ENCODE measurements around the gene DDX56.

The DDX56 gene, protein sequence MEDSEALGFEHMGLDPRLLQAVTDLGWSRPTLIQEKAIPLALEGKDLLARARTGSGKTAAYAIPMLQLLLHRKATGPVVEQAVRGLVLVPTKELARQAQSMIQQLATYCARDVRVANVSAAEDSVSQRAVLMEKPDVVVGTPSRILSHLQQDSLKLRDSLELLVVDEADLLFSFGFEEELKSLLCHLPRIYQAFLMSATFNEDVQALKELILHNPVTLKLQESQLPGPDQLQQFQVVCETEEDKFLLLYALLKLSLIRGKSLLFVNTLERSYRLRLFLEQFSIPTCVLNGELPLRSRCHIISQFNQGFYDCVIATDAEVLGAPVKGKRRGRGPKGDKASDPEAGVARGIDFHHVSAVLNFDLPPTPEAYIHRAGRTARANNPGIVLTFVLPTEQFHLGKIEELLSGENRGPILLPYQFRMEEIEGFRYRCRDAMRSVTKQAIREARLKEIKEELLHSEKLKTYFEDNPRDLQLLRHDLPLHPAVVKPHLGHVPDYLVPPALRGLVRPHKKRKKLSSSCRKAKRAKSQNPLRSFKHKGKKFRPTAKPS

DNA sequence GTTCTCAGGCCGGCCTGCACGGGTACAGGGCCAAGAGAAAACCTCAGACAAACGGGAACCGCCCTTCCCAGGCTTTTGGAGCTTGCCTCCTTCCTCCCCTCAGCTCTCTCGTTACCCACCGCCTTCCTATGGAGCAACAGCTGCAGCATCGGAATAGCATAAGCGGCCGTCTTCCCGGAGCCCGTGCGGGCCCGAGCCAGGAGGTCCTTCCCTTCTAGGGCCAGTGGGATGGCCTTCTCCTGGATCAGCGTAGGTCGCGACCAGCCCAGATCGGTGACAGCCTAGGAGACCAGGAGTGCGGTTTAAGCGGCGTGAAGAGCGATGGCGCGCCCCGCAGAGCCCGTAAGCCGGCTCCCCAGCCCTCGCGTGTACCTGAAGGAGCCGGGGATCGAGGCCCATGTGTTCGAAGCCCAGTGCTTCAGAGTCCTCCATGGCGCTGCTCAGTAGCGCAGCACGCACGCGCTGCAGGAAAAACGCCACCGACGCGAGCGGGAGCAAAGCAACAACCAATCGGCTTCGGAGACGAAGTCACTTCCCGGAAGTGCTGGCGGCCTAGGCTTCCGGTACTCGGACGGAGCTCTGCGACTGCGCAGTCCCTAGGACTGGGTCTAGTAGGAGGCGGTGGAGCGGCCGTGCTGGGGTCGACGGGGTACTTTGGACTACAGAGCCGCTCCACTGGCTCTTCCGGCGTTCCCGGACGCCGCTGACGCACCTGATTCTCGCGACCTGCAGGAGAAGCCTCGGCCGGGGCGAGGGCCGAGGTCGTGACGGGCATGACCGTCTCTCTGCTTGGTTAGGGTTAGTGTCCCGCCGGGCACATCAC lies at the start of gene DDX56:
Gene DDX56 (minus strand): TSS at position 445 of the 823 bp plus-strand sequence. CDS start 13 bp downstream, at position 432.
- DNase-seq (ENCODE audit: low spot score), result peak; percentile 97

DNA sequence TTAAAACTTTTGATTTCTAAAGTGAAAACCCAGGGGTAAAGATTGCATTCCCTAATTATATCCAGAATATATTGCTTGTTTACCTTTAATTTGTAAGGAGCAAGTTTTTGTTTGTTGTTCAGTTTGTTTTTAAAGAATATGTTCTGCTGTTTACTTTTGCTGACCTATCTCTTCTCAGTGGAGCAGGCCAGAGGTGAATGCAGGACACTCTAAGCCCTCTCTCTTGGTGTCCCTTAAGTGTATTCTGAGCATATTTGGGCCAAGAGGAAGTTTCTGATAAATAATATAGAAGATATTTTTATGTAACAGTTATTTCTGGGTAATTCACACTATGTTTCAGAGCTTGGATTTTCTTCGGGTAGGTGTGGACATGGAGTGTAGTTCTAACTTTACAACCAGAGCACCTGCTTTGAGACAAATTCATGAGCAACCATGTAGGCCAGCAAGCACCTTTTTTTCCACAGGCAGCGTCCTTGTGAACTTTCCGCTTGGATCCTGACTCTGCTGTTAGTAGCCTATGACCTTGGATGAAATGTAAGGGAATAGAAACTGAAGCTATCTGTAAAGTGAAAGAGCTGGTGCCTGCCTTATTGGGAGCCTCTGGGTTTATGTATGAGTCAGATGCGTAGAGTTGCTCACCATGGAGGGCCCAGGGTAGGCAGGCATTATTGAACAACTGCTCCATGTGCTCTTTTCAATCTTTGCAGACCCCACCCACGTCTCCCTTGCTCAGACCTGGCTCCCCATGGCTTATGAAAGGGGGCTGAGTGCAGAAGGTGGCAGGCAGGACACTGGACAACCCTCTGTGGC lies 48.8 kb upstream of the DDX56 start:
- DNase-seq (ENCODE audit: low spot score), result no peak

DNA sequence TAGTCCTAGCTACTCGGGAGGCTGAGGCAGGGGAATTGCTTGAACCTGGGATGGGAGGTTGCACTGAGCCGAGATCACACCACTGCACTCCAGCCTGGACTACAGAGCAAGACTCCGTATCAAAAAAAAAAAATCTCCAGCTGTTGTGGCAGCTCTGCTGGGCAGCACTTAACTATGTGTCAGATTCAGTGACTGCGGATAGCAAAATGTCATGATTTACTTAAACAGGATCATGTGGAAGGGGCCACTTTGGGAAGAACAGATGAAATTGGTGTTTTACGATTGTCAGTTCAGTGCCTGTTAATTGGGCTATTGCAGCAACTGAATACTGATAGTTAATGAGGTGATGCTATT lies 48.0 kb upstream of the DDX56 start:
- no peak for DNase-seq (ENCODE audit: low spot score)

DNA sequence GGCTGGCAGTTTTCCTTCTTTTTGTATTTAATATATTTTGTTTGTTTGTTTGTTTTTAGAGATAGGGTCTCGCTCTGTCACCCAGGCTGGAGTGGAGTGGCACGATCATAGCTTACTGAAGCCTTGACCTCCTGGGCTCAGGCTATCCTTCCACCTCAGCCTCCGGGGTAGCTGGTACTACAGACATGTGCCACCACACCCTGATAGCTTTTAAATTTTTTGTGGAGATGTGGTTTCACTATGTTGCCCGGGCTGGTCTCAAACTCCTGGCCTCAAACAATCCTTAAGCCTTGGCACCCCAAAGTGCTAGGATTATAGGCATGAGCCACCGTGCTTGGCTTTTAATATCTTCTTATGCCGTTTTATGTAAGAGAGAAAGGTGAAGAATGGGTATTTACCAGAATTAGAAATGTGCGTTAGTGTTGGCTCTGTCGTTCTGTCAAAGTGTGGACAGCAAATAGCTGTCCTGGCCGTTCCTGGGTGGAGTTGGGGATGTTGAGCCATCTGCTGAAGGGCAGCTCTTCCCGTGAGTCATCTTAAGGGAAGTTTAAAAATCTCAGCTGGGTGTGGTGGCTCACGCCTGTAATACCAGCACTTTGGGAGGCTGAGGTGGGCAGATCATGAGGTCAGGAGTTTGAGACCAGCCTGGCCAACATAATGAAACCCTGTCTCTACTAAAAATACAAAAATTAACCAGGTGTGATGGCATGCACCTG lies 47.5 kb upstream of the DDX56 start:
- DNase-seq (ENCODE audit: low spot score), result peak; percentile 41

DNA sequence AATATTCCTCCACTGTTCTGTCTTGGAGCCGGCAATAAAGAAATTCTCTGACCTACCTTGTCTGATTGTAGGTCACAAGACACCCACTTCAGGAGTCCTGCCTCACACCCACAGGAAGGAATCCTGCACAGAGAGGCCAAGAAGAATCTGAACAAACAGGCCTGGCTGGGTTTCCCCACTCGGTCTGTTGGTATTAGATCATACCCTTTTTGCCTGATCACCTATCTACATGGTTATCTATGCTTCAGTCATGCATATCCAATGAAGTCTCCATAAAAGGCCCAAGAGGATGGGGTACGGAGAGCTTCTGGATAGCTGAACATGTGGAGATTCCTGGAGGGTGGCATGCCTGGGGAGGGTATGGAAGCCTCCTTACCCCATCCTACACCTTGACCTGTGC lies 45.0 kb upstream of the DDX56 start:
- DNase-seq (ENCODE audit: low spot score), result no peak

DNA sequence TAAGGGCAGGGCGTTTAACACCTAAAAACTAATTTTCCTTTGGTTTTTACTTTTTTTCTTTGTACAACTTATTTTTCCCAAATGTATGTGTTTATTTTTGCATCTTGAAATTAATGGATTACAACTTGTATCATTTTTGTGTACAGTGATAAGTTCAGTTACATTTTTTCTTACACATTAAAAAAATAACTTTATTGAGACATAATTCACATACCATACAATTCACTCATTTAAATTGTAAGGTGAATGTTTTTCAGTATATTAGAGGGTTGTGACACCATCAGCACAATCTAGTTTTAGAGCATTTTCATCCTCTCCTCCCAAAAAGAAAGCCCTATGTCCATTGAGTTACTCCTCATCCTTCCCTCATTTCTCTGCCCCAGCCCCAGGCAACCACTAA lies 44.3 kb upstream of the DDX56 start:
- no peak for DNase-seq (ENCODE audit: low spot score)

DNA sequence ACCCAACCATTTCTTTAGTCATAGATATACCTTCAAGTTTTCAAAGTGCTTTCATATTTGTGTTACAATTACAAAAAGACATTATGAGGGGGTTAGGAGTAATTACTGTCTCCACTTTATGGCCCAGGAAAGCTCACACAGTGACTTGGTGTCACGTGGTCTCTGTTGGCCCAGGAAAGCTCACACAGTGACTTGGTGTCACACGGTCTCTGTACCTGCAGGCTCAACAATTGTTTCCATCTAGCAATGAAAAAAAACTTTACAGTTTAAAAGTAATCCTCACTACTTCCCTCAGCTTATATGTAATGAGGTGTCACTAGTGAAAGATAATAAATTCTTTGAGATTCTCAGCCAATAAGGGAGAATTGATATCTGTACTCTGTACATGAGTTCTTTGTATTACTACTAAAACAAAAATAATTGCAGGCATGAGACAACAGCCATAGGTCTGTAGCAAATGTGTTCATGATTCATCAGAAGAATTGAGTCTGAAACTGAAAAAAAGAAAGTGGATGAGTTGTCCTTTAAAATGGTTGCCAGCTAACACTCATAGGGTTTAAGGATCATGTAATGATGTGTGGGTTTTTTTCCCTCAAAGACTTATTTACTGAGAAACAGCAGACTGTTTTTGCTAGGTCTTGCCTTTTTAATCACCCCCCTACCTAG lies 43.6 kb upstream of the DDX56 start:
- peak; percentile 53 for DNase-seq (ENCODE audit: low spot score)

DNA sequence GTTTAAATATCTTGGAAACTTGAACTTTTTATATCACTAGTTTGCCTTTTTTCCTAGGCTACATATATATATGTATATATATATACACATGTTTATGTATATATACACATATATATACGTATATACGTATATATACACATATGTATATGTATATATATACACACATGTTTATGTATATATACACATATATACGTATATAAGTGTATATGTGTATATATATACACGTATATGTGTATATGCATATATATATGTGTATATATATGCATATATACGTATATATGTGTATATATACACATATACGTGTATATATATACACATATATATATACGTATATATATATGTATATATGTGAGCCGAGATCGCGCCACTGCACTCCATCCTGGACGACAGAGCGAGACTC lies 42.8 kb upstream of the DDX56 start:
- no peak for DNase-seq (ENCODE audit: low spot score)

DNA sequence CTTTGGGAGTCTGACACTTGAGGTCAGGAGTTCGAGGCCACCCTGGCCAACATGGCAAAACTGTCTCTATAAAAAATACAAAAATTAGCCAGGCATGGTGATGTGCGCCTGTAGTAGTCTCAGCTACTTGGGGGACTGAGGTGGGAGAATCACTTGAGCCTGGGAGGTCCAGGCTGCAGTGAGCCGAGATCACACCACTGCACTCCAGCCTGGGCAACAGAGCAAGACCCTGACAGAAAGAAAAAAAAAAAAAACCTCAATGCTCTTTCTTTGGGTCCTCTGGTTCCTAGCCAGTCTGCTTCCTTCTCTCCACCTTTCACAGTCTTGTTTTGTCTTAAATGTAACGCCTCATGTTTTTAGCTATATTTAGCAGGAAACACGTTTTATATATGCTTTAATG lies 42.1 kb upstream of the DDX56 start:
- DNase-seq (ENCODE audit: low spot score), result no peak

DNA sequence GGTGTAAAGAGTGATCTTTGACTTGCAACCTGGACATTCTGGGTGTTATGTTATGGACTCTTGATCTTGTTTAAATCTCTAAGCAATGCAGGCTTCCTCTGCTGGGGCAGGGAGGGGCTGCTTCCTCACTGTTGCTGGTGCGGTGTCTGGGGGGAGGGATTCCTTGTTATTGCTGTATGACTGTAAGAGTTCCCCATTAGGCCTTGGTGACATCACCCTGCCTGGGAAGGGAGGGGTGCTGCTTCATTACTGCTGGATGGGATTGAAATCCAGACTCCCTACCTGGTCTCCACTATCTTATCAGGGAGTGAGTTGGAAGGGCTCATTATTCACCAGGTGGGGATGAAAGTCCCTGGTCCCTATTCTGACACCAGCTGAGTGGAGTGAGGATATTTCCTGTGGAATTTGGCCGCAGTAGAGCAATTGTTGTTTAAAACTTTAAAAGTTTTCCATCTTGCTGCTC lies 41.5 kb upstream of the DDX56 start:
- no peak for DNase-seq (ENCODE audit: low spot score)

DNA sequence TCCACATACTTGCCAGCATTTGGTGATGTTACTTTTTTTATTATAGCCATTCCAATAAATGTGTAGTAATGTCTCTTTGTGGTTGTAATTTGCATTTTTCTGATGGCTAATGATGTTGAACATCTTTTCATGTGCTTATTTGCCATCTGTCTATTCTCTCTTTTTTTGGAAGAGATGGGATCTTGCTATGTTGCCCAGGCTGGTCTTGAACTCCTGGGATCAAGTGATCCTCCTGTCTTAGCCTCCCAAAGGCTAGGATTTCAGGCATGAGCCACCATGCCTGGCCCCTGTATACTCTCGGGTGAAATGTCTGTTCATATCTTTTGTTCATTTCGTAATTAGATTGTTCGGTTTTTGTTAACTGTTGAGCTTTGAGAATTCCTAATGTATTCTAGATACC lies 36.1 kb upstream of the DDX56 start:
- no peak for DNase-seq (ENCODE audit: low spot score)

DNA sequence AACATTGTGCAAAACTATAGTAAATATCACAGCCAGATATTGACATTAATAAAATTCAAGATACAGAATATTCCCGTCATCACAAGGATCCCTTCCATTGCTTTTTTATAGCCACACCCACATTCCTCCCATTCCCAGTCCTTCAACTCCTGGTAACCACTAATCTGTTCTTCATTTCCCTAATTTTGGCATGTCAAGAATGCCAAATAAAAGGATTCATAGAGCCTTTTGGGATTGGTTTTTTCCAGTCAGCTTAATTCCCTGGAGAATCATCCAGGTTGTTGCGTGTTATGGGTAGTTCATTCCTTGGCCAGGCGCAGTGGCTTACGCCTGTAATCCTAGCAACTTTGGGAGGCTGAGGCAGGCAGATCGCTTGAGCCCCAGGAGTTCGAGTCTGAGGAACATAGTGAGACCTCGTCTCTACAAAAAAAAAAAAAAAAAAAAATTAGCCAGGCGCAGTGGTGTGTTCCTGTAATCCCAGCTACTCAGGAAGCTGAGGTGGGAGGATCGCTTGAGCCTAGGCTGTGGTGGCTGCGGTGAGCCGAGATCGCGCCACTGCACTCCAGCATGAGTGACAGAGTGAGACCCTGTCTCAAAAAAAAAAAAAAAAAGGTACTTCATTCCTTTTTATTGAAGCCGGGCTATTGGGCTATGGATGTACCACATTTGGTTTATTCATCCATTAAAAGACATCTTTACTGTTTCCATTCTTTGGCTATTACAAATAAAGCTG lies 35.4 kb upstream of the DDX56 start:
- peak; percentile 67 for DNase-seq (ENCODE audit: low spot score)

DNA sequence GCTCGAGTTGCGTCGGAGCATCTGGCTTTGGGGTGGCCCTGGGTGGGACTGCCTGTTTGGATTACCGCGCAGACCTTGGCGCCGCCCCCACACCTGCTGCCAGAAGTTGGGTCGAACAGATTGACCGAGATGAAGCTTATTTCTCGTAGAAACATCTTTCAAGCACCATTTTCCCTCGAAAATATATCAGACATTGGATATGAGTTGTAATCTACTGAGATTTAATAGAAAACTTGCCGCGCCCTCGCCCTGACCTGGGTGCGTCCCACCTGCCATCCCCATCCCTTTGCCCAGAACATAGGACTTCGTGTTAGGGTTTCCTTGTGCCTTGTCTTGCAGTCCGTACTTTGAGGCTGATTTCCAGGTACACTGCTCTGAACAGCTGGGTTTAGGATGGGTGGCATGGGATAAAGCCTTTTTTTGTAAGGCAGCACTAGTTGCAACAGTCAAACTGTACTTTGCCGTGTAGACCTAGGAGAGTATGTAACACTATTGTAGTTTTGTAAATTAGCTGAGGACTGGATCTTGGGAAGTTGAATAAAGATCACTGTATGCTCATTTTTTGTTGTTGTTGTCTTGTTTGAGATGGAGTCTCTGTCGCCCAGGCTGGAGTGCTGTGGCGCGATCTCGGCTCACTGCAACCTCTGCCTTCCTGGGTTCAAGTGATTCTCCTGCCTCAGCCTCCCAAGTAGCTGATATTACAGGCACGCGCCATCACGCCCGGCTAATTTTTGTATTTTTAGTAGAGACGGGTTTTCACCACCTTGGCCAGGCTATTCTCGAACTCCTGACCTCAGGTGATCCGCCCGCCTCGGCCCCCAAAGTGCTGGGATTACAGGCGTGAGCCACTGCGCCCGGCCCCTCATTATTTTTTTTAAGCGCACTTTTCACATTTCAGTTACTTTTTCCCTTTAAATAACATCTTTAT lies 33.7 kb upstream of the DDX56 start:
- DNase-seq (ENCODE audit: low spot score), result no peak

DNA sequence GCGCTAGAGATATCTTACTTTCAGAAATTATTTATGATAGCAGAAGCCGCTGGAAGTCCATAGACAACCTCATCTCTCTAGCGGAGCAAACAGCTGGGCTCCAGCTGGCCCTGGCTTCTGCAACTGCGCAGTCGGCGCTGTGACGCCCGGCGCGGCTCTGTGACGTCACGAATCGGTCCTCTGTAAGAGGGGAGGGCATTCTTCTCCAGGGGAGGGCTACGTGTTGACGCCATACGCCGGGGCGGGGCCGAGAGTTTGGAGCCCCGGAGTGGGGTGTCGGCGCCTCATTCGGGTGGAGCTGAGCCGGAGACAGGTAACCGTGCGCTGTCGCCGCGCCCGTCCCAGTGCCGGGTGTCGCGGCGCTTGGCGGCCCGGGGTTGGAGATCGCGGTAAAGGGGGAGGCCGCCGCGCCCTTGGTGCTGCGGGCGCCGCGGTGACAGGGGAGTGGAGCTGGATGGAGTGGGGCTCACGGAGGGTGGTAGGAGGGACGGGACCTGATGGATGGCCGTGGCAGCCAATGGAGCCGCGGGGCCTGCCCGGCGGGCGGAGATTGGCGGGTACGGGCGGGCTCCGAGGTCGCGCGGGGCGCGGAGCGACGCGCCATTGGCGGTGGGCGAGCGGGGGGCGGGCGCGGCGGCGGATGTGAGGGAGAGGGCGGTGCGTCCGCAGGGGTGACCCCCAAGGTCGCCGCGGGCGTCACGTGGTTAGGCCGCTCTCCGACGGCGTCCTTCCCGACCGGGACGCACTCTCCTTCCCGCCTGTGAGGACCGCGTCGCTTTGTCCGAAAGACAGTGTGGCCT lies 32.8 kb upstream of the DDX56 start, which contains the start of gene OGDH:
Gene OGDH (plus strand): TSS at position 287 of the 800 bp plus-strand sequence. CDS start 17,717 bp downstream, outside the sequence.
- DNase-seq (ENCODE audit: low spot score), result peak; percentile 99

DNA sequence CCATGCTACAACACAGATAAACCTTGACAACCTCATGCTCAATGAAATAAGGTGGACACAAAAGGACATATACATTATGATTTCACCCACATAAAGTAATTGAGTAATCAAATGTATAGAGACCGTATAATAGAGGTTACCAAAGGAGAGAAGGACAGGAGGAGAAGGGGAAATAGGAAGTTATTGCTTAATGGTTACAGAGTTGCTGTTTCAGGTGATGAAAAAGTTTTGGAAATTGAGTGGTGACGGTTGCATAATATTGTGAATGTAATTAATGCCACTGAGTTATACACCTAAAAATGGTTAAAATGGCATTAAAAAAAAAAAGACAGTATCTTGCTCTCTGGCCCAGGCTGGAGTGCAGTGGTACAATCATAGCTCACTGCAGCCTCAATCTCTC lies 31.2 kb upstream of the DDX56 start:
- no peak for DNase-seq (ENCODE audit: low spot score)

DNA sequence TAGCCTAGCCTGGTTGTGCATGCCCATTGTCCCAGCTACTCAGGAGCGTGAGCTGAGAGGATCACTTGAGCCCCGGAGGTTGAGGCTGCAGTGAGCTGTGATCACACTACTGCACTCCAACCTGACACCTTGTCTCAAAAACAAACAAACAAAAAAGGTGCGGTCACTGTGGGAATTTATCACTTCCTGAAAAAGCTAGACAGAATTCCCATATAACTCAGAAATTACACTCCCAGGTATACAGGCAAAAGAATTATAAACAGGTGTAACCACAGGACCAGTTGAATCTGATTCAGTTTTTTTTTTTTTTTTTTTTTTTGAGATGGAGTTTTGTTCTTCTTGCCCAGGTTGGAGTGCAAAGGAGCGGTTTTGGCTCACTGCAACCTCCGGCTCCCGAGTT lies 29.5 kb upstream of the DDX56 start:
- DNase-seq (ENCODE audit: low spot score), result no peak

DNA sequence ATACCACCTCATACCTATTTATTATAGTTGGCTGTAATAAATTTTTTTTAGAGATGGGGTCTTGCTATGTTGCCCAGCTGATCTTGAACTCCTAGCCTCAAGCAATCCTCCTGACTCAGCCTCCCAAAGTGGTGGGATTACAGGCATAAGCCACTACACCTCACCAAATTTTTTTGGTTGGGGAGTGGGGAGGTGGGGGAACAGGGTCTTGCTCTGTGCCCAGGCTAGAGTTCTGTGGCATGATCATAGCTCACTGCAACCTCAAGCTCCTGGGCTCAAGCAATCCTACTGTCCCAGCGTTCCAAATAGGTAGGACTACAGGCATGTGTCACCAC lies 28.8 kb upstream of the DDX56 start:
- no peak for DNase-seq (ENCODE audit: low spot score)

DNA sequence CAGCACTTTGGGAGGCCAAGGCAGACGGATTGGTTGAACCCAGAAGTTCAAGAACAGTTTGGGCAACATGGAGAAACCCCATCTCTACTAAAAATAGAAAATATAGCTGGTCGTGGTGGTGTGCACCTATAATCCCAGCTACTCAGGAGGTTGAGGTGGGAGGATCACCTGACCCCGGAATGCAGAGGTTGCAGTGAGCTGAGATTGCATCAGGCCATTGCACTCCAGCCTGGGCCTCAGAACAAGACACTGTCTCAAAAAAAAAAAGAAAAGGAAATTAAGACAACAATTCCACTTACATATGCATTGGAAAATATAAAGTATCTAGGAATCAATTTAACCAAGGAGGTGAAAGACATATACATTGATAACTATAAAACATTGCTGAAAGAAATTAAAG lies 25.5 kb upstream of the DDX56 start:
- DNase-seq (ENCODE audit: low spot score), result no peak
